ENCODE data around the gene RNPEP.
"Not testable (repeated sequence)": the region's sequence is repeated elsewhere in the genome, so short reads cannot be mapped to it uniquely, and the experiment has no call there.

RNPEP gene, protein sequence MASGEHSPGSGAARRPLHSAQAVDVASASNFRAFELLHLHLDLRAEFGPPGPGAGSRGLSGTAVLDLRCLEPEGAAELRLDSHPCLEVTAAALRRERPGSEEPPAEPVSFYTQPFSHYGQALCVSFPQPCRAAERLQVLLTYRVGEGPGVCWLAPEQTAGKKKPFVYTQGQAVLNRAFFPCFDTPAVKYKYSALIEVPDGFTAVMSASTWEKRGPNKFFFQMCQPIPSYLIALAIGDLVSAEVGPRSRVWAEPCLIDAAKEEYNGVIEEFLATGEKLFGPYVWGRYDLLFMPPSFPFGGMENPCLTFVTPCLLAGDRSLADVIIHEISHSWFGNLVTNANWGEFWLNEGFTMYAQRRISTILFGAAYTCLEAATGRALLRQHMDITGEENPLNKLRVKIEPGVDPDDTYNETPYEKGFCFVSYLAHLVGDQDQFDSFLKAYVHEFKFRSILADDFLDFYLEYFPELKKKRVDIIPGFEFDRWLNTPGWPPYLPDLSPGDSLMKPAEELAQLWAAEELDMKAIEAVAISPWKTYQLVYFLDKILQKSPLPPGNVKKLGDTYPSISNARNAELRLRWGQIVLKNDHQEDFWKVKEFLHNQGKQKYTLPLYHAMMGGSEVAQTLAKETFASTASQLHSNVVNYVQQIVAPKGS

DNA sequence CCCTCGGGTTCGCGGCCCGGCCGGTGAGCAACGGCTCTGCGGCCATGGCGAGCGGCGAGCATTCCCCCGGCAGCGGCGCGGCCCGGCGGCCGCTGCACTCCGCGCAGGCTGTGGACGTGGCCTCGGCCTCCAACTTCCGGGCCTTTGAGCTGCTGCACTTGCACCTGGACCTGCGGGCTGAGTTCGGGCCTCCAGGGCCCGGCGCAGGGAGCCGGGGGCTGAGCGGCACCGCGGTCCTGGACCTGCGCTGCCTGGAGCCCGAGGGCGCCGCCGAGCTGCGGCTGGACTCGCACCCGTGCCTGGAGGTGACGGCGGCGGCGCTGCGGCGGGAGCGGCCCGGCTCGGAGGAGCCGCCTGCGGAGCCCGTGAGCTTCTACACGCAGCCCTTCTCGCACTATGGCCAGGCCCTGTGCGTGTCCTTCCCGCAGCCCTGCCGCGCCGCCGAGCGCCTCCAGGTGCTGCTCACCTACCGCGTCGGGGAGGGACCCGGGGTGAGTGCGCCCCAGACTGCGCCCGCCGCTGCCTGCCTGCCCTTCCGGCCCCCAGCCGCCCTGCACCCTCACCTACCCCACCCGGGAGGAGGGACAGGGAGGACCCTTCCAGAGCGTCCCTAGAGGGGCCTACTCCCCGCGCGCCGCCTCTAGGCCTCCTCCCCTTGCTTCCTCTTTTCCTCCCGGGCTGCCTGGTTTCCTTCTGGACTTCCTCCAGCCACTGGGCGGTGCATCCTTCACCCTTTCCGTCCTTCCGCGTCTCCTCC, at the start of gene RNPEP:
RNPEP (plus strand) TSS at position 26 of the 757 bp plus-strand sequence; CDS start at position 45, 19 bp downstream.
- in situ Hi-C loops (cut with MboI; ENCODE audit: low sequenced_read_pairs), result no loop called here

GRCh38 chr1:201933840-201934430, 48.5 kb upstream of the RNPEP start:
- in situ Hi-C loops (cut with MboI; ENCODE audit: low sequenced_read_pairs), result no loop called here

- in situ Hi-C loops (cut with MboI; ENCODE audit: low sequenced_read_pairs), result no loop called here
Measured at GRCh38 chr1:201937624-201938213, 44.7 kb upstream of the RNPEP start.

- in situ Hi-C loops (cut with MboI; ENCODE audit: low sequenced_read_pairs), result no loop called here
Measured at GRCh38 chr1:201938440-201939035, 43.9 kb upstream of the RNPEP start.

DNA sequence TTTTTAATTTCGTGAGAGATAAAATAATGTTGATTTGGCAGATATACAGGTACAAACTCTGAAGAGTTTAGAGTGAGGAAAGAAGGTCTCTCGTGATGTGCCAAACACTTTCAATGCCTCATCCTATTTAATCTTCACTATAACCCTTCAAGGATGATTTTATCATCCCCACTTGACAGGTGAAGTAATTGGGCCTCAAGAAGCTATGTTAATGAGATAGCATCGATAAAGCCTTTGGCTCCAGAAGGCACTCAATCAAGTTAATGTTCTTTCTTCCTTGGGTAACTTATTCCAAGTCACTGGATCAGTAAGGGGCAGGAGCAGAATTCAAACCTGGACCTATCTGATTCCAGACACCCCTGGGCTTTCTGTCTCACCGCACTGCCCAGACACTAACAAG, 43.3 kb upstream of the RNPEP start:
- in situ Hi-C loops (cut with MboI; ENCODE audit: low sequenced_read_pairs), result no loop called here

- in situ Hi-C loops (cut with MboI; ENCODE audit: low sequenced_read_pairs), result no loop called here
Measured at GRCh38 chr1:201939574-201939973, 42.9 kb upstream of the RNPEP start.

DNA sequence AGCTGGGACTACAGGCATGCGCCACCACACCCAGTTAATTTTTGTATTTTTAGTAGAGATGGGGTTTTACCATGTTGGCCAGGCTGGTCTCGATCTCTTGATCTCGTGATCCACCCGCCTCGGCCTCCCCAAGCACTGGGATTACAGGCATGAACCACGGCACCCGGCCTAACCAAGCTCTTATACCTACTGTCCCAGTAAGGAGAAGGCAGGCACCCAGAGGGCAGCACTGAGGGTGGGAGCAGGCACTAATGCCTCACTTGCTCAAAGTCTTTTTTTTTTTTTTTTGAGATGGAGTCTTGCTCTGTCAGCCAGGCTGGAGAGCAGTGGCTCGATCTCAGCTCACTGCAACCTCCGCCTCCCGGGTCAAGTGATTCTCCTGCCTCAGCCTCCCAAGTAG, 42.1 kb upstream of the RNPEP start:
- in situ Hi-C loops (cut with MboI; ENCODE audit: low sequenced_read_pairs), result not testable (repeated sequence)

DNA sequence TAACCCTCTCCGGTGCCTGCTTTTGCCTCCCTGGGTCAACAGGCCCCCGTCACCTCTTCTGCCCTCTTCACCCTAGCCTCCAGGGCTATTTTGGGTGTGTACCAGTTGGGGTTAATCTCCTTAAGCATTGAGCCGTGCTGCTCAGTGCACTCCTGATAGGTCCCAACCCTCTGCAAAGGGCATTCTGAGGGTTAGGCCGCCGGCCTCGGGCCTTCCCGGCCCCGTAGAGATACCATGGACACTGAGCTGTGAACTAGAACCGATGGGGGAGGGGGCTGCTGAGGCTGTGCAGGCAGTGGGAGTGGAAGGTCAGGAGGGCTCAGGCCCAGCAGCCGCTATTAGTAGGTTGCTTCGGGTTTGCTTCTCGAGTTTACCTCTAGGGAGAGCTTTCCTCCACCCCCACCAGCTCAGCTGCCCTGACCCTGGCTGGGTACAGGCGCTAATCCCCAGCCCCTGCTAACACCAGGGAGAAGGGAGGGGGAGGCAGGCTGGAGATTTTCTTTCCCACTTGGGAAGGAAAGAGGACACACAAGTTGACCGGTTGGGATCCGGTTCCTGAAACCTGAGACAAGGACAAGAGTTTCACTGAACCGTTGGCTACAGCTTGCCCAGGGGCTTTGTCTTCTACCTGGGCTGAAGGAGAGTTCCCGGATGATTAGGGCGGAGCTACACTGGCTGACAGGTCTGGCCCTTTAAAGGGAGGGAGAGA, 40.9 kb upstream of the RNPEP start:
- in situ Hi-C loops (cut with MboI; ENCODE audit: low sequenced_read_pairs), result no loop called here

DNA sequence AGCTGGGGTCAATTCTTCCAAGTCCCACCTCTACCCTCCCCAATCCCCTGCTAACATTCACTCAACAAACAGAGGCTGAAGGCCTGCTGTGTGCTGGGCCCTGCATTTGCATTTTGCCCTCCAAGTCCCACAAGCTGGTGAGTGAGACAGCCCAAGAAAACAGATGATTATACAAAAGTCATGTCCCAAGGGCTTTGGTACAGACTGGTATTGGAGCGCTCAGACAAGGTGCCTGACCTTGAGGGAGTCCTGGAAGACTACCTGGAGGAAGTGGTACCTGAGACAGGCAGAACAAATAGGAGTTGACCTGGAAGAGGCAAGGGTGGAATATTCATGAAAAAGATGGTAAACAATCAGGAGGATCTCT, 40.3 kb upstream of the RNPEP start:
- in situ Hi-C loops (cut with MboI; ENCODE audit: low sequenced_read_pairs), result no loop called here

DNA sequence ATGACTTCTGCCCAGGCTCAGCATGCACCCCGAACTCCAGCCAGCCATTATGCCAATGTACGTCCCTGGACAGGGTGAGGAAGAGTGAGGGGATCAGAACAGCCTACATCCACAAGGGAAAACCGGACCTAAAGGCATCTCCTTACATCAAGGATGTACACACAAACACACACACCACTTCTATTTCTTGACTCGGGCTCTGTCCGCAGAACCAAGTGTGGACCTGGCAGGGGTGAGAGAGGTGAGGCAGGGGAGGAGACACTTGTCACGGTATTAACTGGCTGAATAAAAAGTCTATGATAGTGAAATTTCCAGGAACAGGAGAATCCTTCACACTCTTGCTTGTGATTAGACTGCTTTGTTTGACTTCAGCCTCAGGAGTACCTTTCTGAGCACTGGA, 38.4 kb upstream of the RNPEP start:
- in situ Hi-C loops (cut with MboI; ENCODE audit: low sequenced_read_pairs), result no loop called here

GRCh38 chr1:201944639-201945038, 37.8 kb upstream of the RNPEP start:
- in situ Hi-C loops (cut with MboI; ENCODE audit: low sequenced_read_pairs), result no loop called here

DNA sequence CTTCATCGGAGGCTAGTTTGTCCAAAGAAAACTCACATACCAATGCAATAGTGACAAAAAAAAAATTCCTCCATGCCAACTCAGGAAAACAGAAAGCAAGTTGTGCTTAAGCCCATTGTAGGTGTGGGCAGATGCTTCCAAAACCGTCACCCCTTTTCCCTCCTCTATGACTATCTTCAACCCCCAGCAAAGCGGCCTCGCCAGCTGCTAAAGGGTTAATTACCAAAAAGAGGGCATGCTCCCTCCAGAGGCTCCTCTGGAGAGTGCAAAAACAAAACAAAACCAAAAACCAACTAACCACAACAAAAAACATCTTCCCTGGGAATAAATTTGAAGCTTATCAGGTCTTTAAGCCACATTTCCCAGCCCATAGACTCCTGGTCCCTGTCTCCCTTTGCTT, 37.3 kb upstream of the RNPEP start:
- in situ Hi-C loops (cut with MboI; ENCODE audit: low sequenced_read_pairs), result no loop called here

- in situ Hi-C loops (cut with MboI; ENCODE audit: low sequenced_read_pairs), result no loop called here
Measured at GRCh38 chr1:201945863-201946223, 36.6 kb upstream of the RNPEP start.

- in situ Hi-C loops (cut with MboI; ENCODE audit: low sequenced_read_pairs), result no loop called here
Measured at GRCh38 chr1:201946224-201946908, 36.1 kb upstream of the RNPEP start, which contains the start of gene LMOD1. Gene LMOD1 (minus strand): TSS chr1:201946548. CDS start chr1:201946340, 208 bp downstream.

DNA sequence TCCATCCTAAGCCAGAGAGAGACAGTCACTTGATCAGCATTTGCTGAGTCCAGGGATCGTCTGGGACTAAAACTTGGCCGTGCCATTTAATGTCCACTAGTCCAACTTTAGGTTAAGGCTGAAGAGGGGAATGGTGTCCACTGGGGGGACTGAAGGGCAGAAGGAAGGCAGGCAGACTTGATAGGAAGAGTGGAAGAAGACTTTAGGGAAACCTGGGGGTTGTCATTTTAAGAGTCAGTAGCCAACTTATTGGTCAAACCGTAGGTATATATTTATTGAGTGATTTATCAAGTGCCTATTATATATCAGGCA, 34.8 kb upstream of the RNPEP start:
- in situ Hi-C loops (cut with MboI; ENCODE audit: low sequenced_read_pairs), result no loop called here

- in situ Hi-C loops (cut with MboI; ENCODE audit: low sequenced_read_pairs), result no loop called here
Measured at GRCh38 chr1:201949491-201949890, 33.0 kb upstream of the RNPEP start.

DNA sequence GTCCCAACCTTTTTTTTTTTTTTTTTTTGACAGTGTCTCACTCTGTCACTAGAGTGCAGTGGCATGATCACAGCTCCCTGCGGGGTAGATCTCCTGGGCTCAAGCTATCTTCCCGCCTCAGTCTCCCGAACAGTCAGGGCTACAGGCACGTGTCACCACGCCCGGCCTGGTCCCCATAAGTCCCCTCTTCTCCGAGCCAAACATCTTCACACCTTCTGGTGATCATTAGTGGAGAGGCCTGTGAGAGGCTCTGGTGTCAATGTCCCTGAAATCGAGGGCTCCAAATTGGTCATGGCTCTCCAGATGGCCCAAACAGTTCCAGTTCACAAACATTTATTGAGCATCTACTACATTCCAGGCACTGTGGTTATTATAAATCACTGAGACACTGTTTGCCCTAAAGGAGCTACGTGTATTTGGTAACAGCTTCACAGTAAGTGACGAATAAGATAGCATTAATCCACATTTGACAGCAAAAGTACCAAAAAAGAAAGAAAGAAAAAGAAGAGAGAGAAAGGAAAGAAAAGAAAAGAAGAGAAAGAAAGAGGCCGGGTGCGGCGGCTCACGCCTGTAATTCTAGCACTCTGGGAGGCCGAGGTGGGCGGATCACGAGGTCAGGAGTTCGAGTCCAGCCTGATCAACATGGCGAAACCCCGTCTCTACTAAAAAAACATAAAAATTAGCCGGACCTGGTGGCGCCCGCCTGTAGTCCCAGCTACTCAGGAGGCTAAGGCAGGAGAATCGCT, 28.0 kb upstream of the RNPEP start:
- in situ Hi-C loops (cut with MboI; ENCODE audit: low sequenced_read_pairs), result no loop called here

- in situ Hi-C loops (cut with MboI; ENCODE audit: low sequenced_read_pairs), result no loop called here
Measured at GRCh38 chr1:201955009-201955728, 27.3 kb upstream of the RNPEP start, which contains the start of gene TIMM17A. Gene TIMM17A (plus strand): TSS chr1:201955503. CDS start chr1:201955527, 24 bp downstream.

All from HL-60/S4 treated with retinoic acid at 250 ng/mL for 4 days and 3 days (cell line).